ENCODE results near the gene SORCS1. TPM values are rescaled to one million over a fixed set of nuclear protein-coding genes. Genes with fewer than 3 reads are reported as not detected.
"Not testable (repeated sequence)": the region's sequence is repeated elsewhere in the genome, so short reads cannot be mapped to it uniquely, and the experiment has no call there.

The SORCS1 gene
- total RNA-seq, 1 donor from 2014 or later: not detected

DNA sequence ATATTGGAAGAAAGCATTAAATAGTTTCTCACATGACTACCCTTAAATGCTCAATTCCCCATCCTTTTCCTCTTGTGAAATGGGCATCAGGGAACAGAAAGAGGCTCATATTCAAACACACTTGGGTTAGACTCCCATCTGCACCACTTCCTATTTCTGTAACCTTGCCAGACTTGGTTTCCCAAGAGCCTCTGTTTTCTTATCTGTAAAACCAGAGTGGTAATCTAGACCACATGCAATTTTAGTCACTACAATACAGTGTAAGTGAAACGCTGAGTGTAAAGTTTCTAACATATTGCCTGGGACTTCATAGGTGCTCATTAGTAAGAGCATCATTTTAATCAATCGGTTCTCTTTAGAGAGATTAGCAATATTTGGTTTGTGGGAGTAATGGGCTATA lies 136.3 kb downstream of the SORCS1 start:
- FAIRE-seq: no peak
- no peak for DNase-seq (ENCODE audit: low read depth)
- TF ChIP-seq, protein P1, sequence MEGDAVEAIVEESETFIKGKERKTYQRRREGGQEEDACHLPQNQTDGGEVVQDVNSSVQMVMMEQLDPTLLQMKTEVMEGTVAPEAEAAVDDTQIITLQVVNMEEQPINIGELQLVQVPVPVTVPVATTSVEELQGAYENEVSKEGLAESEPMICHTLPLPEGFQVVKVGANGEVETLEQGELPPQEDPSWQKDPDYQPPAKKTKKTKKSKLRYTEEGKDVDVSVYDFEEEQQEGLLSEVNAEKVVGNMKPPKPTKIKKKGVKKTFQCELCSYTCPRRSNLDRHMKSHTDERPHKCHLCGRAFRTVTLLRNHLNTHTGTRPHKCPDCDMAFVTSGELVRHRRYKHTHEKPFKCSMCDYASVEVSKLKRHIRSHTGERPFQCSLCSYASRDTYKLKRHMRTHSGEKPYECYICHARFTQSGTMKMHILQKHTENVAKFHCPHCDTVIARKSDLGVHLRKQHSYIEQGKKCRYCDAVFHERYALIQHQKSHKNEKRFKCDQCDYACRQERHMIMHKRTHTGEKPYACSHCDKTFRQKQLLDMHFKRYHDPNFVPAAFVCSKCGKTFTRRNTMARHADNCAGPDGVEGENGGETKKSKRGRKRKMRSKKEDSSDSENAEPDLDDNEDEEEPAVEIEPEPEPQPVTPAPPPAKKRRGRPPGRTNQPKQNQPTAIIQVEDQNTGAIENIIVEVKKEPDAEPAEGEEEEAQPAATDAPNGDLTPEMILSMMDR (IDR thresholded peaks at IDR 0.05; ENCODE audit: insufficient read depth, low read length, severe bottlenecking): no peak
- H3K27me3 ChIP-seq (ENCODE audit: control insufficient read depth, insufficient read depth, low read length): no peaks in the 10 kb centered on the region
- no peaks in the 10 kb centered on the region for H3K36me3 ChIP-seq (ENCODE audit: control insufficient read depth, insufficient read depth, low read length)
- no peak overlapping the region for H3K4me3 ChIP-seq (ENCODE audit: low read depth, low read length)

DNA sequence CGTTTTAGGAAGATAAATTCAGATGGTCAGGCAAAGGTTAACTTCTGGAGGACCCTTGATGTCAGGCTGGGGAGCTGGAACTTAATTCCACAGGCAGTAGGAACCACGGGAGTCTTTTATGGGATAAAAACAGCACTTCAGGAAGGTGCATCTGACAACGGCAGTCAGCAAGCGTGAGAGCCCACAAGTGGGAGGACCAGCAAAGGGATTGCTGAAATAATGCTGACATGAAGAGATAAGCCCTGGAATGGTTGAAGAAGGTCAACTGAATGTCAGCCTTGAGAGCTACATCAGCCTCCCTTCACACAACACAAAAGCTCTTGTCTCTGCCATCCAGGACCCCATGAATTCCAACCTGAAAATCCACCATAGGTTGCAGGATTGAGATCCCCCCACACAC lies 138.8 kb downstream of the SORCS1 start:
- Histone ChIP-seq H3K27me3 (ENCODE audit: control insufficient read depth, insufficient read depth, low read length) (no peaks in the 10 kb centered on the region), H3K36me3 (ENCODE audit: control insufficient read depth, insufficient read depth, low read length) (no peaks in the 10 kb centered on the region), H3K4me3 (ENCODE audit: low read depth, low read length) (no peak overlapping the region)
- TF ChIP-seq, protein P1 (IDR thresholded peaks at IDR 0.05; ENCODE audit: insufficient read depth, low read length, severe bottlenecking): no peak
- DNase-seq (ENCODE audit: low read depth) (no peak), FAIRE-seq (no peak)

DNA sequence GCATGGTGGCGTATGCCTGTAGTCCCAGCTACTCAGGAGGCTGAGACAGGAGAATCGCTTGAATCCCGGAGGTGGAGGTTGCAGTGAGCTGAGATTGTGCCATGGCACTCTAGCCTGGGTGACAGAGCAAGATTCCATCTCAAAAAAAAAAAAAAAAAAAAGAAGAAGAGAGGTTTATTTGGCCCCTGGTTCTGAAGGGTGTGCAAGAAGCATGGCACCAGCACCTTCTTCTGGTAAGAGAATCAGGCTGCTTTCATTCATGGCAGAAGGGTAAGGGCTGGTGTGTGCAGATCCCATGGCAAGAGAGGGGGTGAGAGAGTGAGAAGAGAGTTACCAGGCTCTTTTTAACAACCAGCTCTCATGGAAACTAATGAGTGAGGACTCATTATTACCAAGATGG lies 140.5 kb downstream of the SORCS1 start:
- not testable (repeated sequence) for H3K4me3 ChIP-seq (ENCODE audit: low read depth, low read length); DNase-seq (ENCODE audit: low read depth); H3K27me3 ChIP-seq (ENCODE audit: control insufficient read depth, insufficient read depth, low read length); H3K36me3 ChIP-seq (ENCODE audit: control insufficient read depth, insufficient read depth, low read length); FAIRE-seq

DNA sequence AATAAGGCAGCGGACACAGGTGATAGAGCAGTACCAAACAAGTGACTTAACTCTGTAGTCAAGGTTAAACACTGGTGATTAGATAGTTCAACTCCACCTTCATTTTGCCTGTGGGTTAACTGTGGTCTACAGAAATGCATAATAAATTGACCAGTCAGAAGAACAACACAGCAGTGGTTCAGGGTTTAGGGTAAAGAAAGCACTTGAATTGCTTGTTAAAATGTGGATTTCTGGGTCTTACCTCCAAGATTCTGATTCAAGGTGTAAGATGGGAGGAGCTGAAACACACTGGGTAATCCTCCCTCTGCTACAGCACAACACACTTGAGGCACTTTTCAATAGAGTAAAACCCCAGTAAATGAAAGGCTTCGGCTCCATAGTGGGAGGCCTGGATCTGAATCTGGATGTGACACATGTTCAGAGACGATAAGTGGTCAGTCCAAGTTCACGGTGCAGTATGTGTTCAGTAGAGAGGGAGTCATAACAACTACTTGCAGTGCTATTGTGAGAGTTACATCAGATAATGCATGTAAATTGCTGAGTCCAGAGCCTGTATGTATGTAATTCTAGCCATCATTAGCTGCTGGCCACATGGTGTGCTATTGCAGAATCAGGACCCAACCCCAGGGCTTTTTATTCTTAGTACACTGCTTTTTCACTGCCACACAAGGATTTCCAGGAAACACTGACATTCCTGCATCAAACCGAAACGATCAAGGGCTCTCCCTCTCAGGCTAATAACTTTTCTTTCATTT lies 141.7 kb downstream of the SORCS1 start:
- DNase-seq (ENCODE audit: low read depth) (no peak), FAIRE-seq (no peak)
- TF ChIP-seq, protein P1 (IDR thresholded peaks at IDR 0.05; ENCODE audit: insufficient read depth, low read length, severe bottlenecking): no peak
- Histone ChIP-seq H3K27me3 (ENCODE audit: control insufficient read depth, insufficient read depth, low read length) (no peaks in the 10 kb centered on the region), H3K4me3 (ENCODE audit: low read depth, low read length) (no peak overlapping the region), H3K36me3 (ENCODE audit: control insufficient read depth, insufficient read depth, low read length) (no peaks in the 10 kb centered on the region)

DNA sequence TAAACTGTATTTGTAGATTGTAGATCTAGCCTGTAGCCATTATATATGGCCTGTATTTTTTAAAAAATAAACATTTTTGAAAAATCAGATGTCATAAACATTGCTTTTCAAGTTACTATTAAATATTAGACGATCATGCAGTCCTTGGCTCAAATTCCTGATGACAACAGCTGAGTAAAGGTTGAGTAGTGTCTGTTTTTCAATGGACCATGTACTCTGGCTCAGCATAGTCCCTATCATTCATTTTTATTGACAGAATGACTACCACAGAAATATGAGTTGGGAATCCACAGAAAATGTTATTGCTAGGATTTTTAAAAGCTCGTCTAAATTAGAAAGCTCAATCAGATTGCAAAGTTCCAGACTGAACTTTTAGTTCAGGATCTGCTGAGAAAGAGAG lies 145.4 kb downstream of the SORCS1 start:
- TF ChIP-seq, protein P1 (IDR thresholded peaks at IDR 0.05; ENCODE audit: insufficient read depth, low read length, severe bottlenecking): no peak
- FAIRE-seq (no peak), DNase-seq (ENCODE audit: low read depth) (no peak)
- Histone ChIP-seq H3K27me3 (ENCODE audit: control insufficient read depth, insufficient read depth, low read length) (no peaks in the 10 kb centered on the region), H3K36me3 (ENCODE audit: control insufficient read depth, insufficient read depth, low read length) (no peaks in the 10 kb centered on the region), H3K4me3 (ENCODE audit: low read depth, low read length) (no peak overlapping the region)

DNA sequence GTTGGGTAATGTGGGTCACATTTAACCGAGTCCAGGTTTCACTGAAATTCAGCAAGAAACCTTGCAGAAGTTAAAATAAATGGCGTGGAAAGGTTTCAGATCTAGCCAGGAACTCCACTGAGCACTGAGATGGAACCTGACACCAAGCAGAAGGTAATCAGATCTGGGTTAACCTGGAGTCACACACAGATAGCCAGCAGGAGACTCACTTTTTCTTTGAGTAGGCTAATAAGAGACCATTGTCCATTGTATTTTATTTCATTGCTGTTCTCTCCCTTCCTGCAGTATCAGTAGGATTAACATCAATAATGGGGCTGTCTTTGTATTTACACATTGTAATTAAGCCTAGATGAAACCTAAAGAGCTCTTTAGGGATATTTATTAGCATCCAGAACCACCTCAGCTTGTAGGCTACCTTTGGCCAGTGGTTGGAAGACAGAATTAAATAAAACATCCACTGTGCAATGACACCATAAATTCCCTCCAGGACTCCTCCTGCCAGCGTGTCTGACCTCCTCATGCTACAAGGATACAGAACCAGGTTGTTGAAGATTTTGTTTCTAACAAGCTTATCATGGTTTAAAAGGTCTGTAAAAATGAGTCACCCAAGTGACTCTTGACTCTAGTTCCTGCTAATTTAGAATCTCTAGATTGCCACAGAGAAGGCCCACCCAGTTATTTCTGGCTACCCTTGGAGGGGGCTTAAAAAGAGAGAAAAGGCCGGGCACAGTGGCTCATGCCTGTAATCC lies 151.1 kb downstream of the SORCS1 start:
- DNase-seq (ENCODE audit: low read depth) (no peak), FAIRE-seq (no peak)
- Histone ChIP-seq H3K36me3 (ENCODE audit: control insufficient read depth, insufficient read depth, low read length) (no peaks in the 10 kb centered on the region), H3K27me3 (ENCODE audit: control insufficient read depth, insufficient read depth, low read length) (no peaks in the 10 kb centered on the region), H3K4me3 (ENCODE audit: low read depth, low read length) (no peak overlapping the region)
- TF ChIP-seq, protein P1 (IDR thresholded peaks at IDR 0.05; ENCODE audit: insufficient read depth, low read length, severe bottlenecking): no peak
